B cell (primary cell): ENCODE measurements around the gene BET1L. TPM values are rescaled to one million over a fixed set of nuclear protein-coding genes. Genes with fewer than 3 reads are reported as not detected.

Experiments used
- ATAC-seq: fragments of 200-7000 bp; cut with Tn5 transposase; one replicate; pipeline ENCODE4 v1.10.0; 2021; ENCODE audit warnings: low read depth, mild to moderate bottlenecking, moderate number of reproducible peaks, moderate library complexity
- CTCF ChIA-PET: fragments of 350-600 bp; sonication (Branson Sonifier 250); formaldehyde crosslinking; loops from one replicate; lab custom pipeline; 2021; ENCODE audit warnings: antibody characterized with exemption, inconsistent platforms; lab: Charles Lee
- POLR2A ChIA-PET: fragments of 350-600 bp; sonication (Branson Sonifier 250); formaldehyde crosslinking; loops from one replicate; lab custom pipeline; 2021; ENCODE audit warnings: antibody characterized with exemption; lab: Charles Lee
- DNase-seq: peaks from one replicate; pipeline ENCODE4 v3.0.0; 2013
- H2AFZ ChIP-seq: 2 replicates; pipeline ENCODE4 v1.6.1; 2012; ENCODE audit warnings: mild to moderate bottlenecking, low read depth, low read length; ENCODE audit not compliant: insufficient read depth, poor library complexity, severe bottlenecking
- H3K27ac ChIP-seq, 2 donors: 1 replicate in 1 of 2; 2 replicates in 1 of 2; pipeline ENCODE4 v1.5.1; 2012 to 2013; ENCODE audit warnings: low read length in 2 of 2, mild to moderate bottlenecking in 2 of 2, moderate library complexity in 1 of 2
- H3K27me3 ChIP-seq, 4 experiments: fragments of 200-600 bp in 1 of 4; sonication (generic) in 1 of 4; replicated peaks in 1 of 4; 1 replicate in 2 of 4; 2 replicates in 2 of 4; pipeline versions ENCODE4 v1.6.1 to v1.7.0; 2013 to 2016; ENCODE audit warnings: low read length in 3 of 4, mild to moderate bottlenecking in 2 of 4, mixed read lengths in 1 of 4, moderate library complexity in 1 of 4; ENCODE audit not compliant: insufficient read depth in 4 of 4, control insufficient read depth in 3 of 4; ENCODE audit errors: control extremely low read depth in 1 of 4
- H3K36me3 ChIP-seq, 2 experiments: replicated peaks in 1 of 2; 1 replicate in 1 of 2; 2 replicates in 1 of 2; pipeline versions ENCODE4 v1.6.1 to v1.7.1; 2013; ENCODE audit warnings: low read length in 1 of 2; ENCODE audit not compliant: insufficient read depth in 2 of 2, control insufficient read depth in 1 of 2; ENCODE audit errors: control extremely low read depth in 1 of 2, extremely low read depth in 1 of 2
- H3K4me1 ChIP-seq, 2 donors: fragments of 200-600 bp in 1 of 2; sonication (generic) in 1 of 2; 1 replicate in 1 of 2; 2 replicates in 1 of 2; pipeline versions ENCODE4 v1.5.1 to v1.6.1; 2013 to 2017; ENCODE audit warnings: low read length in 2 of 2; ENCODE audit not compliant: control insufficient read depth in 2 of 2, insufficient read depth in 2 of 2
- H3K4me2 ChIP-seq: replicated peaks from 2 replicates; pipeline ENCODE3; 2012; ENCODE audit warnings: mild to moderate bottlenecking, low read depth, low read length; ENCODE audit not compliant: poor library complexity, severe bottlenecking
- H3K4me3 ChIP-seq, 5 experiments: fragments of 200-600 bp in 1 of 5; sonication (generic) in 1 of 5; 1 replicate in 3 of 5; 2 replicates in 2 of 5; pipeline versions ENCODE4 v1.5.1 to v1.7.0; 2011 to 2016; ENCODE audit warnings: low read length in 4 of 5, mild to moderate bottlenecking in 4 of 5, low read depth in 2 of 5, control low read depth in 1 of 5, moderate library complexity in 1 of 5; ENCODE audit not compliant: insufficient read depth in 1 of 5; ENCODE audit errors: control extremely low read depth in 1 of 5, extremely low read depth in 1 of 5
- H3K79me2 ChIP-seq: fragments of 200-600 bp; sonication (generic); one replicate; pipeline ENCODE4 v1.6.0; 2016; ENCODE audit warnings: low read length; ENCODE audit not compliant: control insufficient read depth, insufficient read depth
- H3K9ac ChIP-seq: fragments of 200-600 bp; sonication (generic); 2 replicates; pipeline ENCODE4 v1.6.1; 2017; ENCODE audit warnings: mild to moderate bottlenecking, low read length, moderate library complexity
- H3K9me3 ChIP-seq, 3 donors: one replicate each; pipeline versions ENCODE4 v1.6.1 to v1.7.1; 2013; ENCODE audit warnings: low read length in 2 of 3; ENCODE audit not compliant: control insufficient read depth in 2 of 3, insufficient read depth in 1 of 3; ENCODE audit errors: control extremely low read depth in 1 of 3
- H4K20me1 ChIP-seq: 2 replicates; pipeline ENCODE4 v1.6.0; 2012; ENCODE audit warnings: mild to moderate bottlenecking, low read length; ENCODE audit not compliant: insufficient read depth, control insufficient read depth, poor library complexity, severe bottlenecking
- H3K27ac Mint-ChIP-seq: one replicate; pipeline ENCODE4 v1.8.0; 2021; ENCODE audit warnings: mixed read lengths
- H3K27me3 Mint-ChIP-seq: one replicate; pipeline ENCODE4 v1.8.0; 2021; ENCODE audit warnings: mixed read lengths
- H3K4me1 Mint-ChIP-seq: one replicate; pipeline ENCODE4 v1.8.0; 2021; ENCODE audit warnings: mixed read lengths
- H3K4me3 Mint-ChIP-seq: one replicate; pipeline ENCODE4 v1.8.0; 2021; ENCODE audit warnings: mixed read lengths
- H3K9me3 Mint-ChIP-seq: one replicate; pipeline ENCODE4 v1.8.0; 2022; ENCODE audit warnings: mixed read lengths; ENCODE audit not compliant: insufficient read depth
- EZH2 ChIP-seq: IDR thresholded peaks from 2 replicates; pipeline ENCODE4 v1.6.1; 2012; ENCODE audit warnings: borderline replicate concordance, low read depth, mild to moderate bottlenecking, moderate library complexity, low read length; ENCODE audit not compliant: insufficient read depth, poor library complexity, severe bottlenecking
- WGBS: methylation state at CpG from one replicate; pipeline ENCODE4 v1.1.5; 2013; ENCODE audit warnings: missing lambda C conversion rate; ENCODE audit not compliant: insufficient coverage; 5-methylcytosine and 5-hydroxymethylcytosine counted together
- intact Hi-C: fragments of 100-400 bp; cut with micrococcal nuclease; formaldehyde crosslinking; loops from one replicate; pipeline ENCODE4 v1.10.0; 2022
- polyA plus RNA-seq: library from polyadenylated mRNA; depleted of rRNA; stranded (reverse); fragments of >200 nt; gene quantifications from 2 replicates; pipeline ENCODE4 v1.2.3, GENCODE V29; 2012
- total RNA-seq, 2 donors: library from RNA; stranded (reverse); fragments of 120-200 nt in 1 of 2; gene quantifications; 1 replicate in 1 of 2; 2 replicates in 1 of 2; pipeline versions ENCODE4 v1.2.3 to v1.2.4, GENCODE V29; 2013 to 2022
- TF ChIP-seq, protein P1 (sequence below): fragments of 200-600 bp; IDR thresholded peaks from one replicate; pipeline ENCODE4 v1.8.0; 2022; ENCODE audit warnings: antibody characterized with exemption, mild to moderate bottlenecking

BET1L gene
- total and polyA plus RNA-seq, 2 donors (not counting 1 experiment from before 2014, with no cell fraction given), result 49.3 to 69.1 TPM

GRCh38 chr11:253886-254270 lies 46.7 kb upstream of the BET1L start:
- POLR2A ChIA-PET, result interaction anchor here (1.6 kb wide), 1 partner anchor 100 kb away, joined by 3 read pairs; no protein-coding TSS in a partner anchor
- WGBS, result 98% methylated on average over 4 of the region's 5 CpGs

GRCh38 chr11:253160-253885 lies 46.1 kb upstream of the BET1L start:
- no peak overlapping the region for H3K27ac Mint-ChIP-seq
- POLR2A ChIA-PET, result no interaction called here

More at GRCh38 chr11:253886-254270, 46.7 kb upstream of the BET1L start:
- Histone ChIP-seq H3K27ac (no peak overlapping the region), H3K79me2 (peaks cover 3% of the 10 kb centered on the region), H3K9ac (no peak overlapping the region), H3K27me3 (no peaks in the 10 kb centered on the region), H2AFZ (no peak overlapping the region), H3K36me3 (peaks cover 0 to 44% of the 10 kb centered on the region in 2 experiments), H3K9me3 (no peaks in the 10 kb centered on the region), H3K4me3 (no peak overlapping the region), H3K4me1 (peaks cover 17 to 24% of the 10 kb centered on the region in 2 donors), H4K20me1 (no peaks in the 10 kb centered on the region), H3K4me2 (no peak overlapping the region)
- TF ChIP-seq, protein P1, sequence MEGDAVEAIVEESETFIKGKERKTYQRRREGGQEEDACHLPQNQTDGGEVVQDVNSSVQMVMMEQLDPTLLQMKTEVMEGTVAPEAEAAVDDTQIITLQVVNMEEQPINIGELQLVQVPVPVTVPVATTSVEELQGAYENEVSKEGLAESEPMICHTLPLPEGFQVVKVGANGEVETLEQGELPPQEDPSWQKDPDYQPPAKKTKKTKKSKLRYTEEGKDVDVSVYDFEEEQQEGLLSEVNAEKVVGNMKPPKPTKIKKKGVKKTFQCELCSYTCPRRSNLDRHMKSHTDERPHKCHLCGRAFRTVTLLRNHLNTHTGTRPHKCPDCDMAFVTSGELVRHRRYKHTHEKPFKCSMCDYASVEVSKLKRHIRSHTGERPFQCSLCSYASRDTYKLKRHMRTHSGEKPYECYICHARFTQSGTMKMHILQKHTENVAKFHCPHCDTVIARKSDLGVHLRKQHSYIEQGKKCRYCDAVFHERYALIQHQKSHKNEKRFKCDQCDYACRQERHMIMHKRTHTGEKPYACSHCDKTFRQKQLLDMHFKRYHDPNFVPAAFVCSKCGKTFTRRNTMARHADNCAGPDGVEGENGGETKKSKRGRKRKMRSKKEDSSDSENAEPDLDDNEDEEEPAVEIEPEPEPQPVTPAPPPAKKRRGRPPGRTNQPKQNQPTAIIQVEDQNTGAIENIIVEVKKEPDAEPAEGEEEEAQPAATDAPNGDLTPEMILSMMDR, result no peak
- no peak for TF ChIP-seq EZH2
- Mint-ChIP-seq H3K27ac (no peak overlapping the region), H3K4me3 (no peak overlapping the region), H3K4me1 (peaks cover 25% of the 10 kb centered on the region), H3K9me3 (no peaks in the 10 kb centered on the region), H3K27me3 (no peaks in the 10 kb centered on the region)
- no peak for ATAC-seq
- DNase-seq, result no peak
- CTCF ChIA-PET, result interaction anchor here (2.1 to 6.2 kb wide), 2 partner anchors 15 to 100 kb away, joined by 4 to 82 read pairs; no protein-coding TSS in a partner anchor
- intact Hi-C loops, result no loop called here

More at GRCh38 chr11:253160-253885, 46.1 kb upstream of the BET1L start:
- peaks cover 0 to 49% of the 10 kb centered on the region in 2 experiments for H3K36me3 ChIP-seq
- intact Hi-C loops, result no loop called here
- no peak overlapping the region for H3K27ac ChIP-seq
- H3K9me3 ChIP-seq, result no peaks in the 10 kb centered on the region
- H3K9me3 Mint-ChIP-seq, result no peaks in the 10 kb centered on the region
- H3K79me2 ChIP-seq, result peaks cover 5% of the 10 kb centered on the region
- H3K4me1 ChIP-seq, result peaks cover 16 to 23% of the 10 kb centered on the region in 2 donors
- DNase-seq, result no peak
- H3K27me3 ChIP-seq, result no peaks in the 10 kb centered on the region
- no peak overlapping the region for H3K9ac ChIP-seq
- no peak overlapping the region for H3K4me3 ChIP-seq
- no peak for TF ChIP-seq EZH2
- CTCF ChIA-PET, result interaction anchor here (0.8 to 6.2 kb wide), 6 partner anchors 12 to 109 kb away, joined by 3 to 82 read pairs (median 37); partner anchors contain the start of gene IFITM2
- H3K27me3 Mint-ChIP-seq, result no peaks in the 10 kb centered on the region
- H4K20me1 ChIP-seq, result no peaks in the 10 kb centered on the region
- peaks cover 23% of the 10 kb centered on the region for H3K4me1 Mint-ChIP-seq
- no peak overlapping the region for H3K4me3 Mint-ChIP-seq
- no peak overlapping the region for H2AFZ ChIP-seq
- no peak overlapping the region for H3K4me2 ChIP-seq
- no peak for ATAC-seq
- 96% methylated on average over 13 of the region's 13 CpGs for WGBS
